GM19328 (cell line): ENCODE data around the gene TMEM132C.

Experiments used
- ATAC-seq: cut with Tn5 transposase; IDR thresholded peaks from one replicate; pipeline ENCODE4 v1.9.1; 2021; ENCODE audit warnings: mild to moderate bottlenecking, moderate library complexity; ENCODE audit not compliant: unreplicated experiment

TMEM132C gene

DNA sequence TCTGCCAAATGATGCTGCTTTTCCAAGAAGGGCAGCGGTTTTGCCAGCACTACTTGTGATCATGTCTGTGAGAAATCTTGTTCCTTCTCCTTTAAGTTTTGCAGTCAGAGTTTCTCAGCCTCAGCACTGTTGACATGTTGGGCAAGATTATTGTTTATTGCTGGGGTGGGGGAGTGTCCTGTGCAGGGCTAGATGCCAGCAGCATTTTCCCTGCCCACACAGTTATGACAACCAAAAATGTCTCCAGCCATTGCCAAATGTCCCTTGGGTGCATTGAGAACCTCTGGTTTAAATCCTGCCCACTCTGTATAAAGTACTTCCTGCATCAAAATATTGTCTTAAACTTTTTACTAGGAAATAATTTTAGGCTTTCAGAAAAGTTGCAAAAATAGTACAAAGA, 20.0 kb downstream of the TMEM132C start:
- ATAC-seq, result no peak

DNA sequence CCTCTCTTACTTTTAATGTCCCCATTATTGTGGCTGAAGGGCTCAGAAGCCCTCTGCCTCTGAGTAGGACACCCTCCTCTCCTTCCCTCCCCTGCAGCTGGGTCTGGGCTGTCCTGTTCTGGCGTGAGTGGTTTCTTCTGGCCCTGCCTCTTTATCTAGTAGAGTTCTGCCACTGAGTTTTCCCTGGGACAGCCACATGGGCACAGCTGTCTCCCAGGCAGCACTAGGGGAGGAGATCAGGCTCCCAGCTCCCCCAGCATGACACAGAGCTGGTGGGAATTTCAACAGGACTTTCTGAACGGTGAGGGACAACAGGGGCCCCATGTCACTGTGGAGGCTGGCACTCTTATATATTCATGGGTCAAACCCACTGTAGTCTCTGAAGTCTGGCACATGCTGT, 21.4 kb downstream of the TMEM132C start:
- ATAC-seq, result no peak

DNA sequence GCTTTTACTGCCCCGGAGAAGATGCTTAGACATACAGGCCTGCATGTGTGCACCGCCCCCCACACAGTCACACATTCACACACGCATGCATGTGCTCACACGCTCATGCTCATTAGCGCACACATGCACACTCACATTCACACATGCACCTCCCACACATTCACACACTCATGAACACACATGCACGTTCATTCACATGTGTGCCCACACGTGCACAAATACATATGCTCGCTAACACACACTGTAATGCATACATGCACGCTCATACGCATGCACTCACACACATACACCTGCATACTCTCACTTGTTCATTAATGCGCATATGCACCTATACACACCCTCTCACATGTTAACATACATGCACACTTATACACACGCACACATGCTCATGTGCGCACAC, 21.9 kb downstream of the TMEM132C start:
- ATAC-seq, result no peak

DNA sequence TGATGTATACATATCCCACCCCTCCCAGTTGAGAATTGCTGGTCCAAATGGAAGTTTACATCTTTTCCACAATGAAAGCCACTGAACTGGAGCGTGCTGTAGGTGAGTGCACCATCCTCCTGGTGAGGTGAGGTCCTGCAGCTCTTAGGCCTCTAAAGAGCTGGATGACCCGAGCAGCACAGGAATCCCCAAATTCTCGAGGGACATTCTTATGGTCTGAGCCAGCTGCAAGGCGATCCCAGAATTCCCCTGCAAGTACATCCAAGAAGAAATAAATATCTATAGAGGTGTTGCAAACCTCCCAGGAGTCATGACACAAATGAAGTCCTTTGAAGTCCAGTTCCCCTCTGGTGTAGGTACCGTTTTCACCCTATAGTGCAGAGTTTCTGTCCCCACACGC, 24.0 kb downstream of the TMEM132C start:
- ATAC-seq, result no peak

DNA sequence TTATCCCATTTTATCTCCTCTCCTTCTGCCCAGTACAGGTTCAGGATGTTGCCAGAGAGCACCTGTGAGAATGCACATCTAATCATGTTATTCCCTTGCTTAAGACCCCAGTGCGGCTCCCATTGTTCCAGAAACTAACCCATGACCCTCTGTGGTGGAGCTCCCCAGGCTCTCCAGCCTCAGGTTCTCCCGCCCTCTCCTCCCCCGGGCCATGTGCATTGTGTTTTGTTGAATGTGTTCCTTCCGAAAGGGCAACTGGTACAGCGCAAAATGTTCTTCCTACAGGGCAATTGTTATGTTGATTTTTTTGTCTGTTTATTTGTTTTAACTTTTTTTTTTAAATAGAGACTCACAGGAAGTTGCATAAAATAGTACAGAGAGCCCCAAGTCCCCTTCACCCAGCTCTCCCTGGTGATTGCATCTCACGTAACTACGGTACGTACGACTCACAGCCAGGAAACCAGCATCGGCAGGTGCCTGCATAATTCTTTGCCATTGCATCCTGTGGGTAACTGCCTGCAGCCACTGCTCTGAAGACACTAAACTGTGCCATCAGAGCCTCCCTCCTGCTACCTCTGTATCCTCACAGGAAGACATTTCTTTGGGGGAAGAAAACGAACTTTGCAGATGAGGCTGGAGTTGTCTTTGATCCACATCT, 31.2 kb downstream of the TMEM132C start:
- no peak for ATAC-seq

DNA sequence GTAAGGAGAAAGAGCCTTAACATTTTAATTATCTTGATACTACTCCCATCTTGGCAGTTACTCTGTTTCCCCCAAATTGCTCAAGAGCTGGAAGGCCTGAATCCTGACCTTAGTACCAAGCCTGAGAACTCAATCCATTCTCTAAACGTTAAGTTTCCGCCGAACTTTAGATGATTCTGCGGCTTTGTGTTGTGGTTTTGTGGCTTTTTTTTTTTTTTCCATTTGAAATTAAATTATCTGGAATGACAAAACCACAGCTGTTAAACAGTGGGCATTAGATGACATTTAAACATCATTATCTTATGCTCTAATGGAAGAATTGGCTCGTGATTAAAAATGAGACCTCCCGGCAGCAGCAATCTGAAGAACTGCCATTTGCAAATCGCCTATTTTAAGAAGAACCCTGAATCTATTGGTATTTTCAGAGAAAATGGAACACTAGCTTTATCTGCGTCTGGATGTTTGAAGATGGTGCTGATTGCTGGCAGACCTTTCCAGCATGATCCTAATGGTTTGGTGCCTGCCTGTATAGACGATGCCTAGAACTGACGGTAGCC, 38.4 kb downstream of the TMEM132C start:
- no peak for ATAC-seq

DNA sequence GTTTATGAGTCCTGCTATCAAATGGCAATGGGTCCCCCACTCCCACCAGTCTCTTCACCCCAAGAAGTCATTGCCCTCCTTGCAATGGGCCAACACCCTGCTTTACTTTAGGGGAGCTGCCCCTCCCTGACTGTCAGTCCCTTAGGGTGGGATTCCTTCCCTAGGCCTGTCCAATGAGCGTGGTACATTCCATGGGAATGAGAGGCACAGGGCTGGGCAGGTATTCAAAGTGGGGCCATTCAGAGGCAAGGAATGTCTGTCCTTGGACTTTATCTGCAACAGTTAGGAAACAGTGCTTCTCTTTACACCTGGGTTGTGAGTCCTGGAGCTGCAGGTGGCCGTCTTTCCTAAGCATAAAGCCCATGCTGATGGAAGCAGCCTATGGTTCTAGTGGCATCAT, 40.8 kb downstream of the TMEM132C start:
- ATAC-seq, result no peak

DNA sequence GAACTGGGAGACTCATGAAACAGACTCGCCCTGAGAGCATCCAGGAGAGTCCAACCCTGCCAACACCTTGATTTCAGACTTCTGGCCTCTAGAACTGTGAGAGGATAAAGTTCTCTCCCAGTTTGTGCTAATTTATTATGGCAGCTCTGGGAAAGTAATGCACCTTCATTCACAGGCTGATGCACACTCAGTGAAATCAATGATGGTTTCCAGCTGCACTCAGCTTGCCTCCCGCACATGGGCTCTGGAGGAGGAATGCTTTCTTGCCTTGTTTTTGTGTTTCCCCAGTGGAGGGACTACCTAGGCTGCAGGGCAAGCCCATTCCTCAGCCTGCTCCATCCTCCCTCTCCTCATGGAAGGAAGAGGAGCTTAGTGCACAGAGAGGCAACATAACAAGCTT, 45.7 kb downstream of the TMEM132C start:
- no peak for ATAC-seq

DNA sequence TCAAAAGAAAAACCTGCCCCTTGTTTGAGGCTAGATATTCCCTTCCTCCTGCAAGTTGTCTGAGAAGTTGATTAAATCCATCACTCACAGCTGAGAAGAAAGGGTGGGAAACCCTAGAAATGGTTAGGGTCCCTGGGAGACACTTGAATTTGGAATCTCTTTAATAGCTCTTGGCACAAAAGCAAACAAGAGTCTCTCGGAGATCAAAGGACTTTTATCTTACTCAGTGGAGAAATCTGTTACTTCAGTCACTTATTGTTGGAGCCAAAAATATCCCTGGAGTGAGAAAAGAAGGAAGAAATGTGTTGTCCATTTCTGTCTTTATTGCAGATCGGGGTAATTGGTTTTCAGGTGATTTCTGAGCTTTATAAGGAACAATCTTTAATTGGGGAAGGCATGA, 47.0 kb downstream of the TMEM132C start:
- ATAC-seq, result no peak

DNA sequence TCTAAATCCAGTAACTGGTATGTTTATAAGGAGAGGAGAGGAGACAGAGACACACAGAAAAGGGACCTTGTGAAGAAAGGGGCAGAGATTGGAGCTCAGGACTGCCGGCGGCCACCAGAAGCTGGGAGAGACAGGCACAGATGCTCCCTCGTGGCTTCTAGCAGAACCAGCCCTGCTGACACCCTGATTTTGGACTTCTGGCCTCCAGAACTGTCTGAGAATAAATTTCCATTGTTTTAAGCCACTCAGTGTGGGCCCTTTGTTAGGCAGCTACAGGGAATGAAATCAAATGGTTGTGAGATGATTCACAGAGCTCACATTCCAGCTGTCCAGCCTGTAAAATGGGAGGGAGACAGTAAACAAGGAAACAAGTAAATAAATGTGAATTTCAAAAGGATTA, 47.6 kb downstream of the TMEM132C start:
- no peak for ATAC-seq

DNA sequence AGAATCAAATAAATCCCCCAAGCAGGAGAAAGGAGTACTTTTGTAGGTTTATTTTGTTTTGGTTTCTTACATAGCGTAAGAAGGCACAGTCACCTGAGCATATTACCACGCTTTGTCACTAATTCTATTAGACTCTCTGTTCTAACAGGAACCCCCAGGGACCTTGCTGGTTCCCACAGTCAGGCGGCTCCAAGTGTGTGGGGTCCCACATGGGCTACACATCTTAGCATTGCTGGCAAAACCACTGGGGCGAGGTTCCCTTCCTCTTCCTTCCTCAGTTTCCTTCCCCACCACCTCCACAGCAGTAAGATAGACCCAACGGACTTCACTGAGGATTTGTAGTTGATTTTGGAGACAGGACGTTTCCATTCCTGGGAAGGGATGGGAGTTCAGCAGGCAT, 49.1 kb downstream of the TMEM132C start:
- ATAC-seq, result no peak

DNA sequence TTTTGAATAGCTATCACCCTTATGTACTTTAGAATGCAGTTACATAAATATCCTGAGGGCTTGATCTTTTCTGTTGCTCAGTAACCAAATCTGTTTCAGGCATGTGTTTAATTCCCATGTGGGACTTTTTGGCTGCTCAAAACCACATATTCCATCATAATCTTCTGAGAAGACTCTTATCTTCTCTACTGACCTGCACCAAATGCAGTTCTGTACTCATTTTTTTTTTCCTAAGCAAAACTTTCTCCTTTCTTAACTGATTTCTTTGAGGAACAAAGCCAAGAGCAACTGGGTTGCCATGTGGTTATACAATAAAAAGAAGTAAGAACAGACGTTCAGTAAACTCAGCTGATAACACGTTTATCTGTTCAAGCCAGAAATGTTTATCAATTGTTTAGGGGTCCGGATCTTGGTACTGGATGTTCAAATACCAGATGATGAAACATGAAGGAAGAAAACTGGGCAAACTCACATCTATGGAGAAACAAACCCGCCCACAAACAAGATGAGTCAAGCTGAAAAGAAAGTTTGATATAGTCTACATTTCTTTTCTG, 50.1 kb downstream of the TMEM132C start:
- no peak for ATAC-seq

DNA sequence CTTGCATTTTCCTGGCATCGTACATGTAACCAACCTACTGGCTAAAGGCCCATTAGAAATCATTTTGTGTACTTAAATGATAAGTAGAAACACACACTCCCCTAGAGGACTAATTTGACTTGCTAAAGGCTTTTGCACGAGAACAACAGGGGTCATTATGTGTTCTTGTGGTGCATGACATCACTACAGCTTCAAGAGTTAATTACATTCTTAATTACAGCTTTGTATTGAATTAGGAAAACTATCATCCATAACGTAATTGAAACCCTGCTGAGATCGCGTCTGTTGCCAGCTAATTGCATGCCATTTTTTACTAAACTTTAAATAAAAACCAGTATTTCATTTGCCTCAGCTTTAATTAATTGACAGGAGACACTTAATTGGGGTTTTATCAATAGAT, 51.4 kb downstream of the TMEM132C start:
- ATAC-seq, result no peak

DNA sequence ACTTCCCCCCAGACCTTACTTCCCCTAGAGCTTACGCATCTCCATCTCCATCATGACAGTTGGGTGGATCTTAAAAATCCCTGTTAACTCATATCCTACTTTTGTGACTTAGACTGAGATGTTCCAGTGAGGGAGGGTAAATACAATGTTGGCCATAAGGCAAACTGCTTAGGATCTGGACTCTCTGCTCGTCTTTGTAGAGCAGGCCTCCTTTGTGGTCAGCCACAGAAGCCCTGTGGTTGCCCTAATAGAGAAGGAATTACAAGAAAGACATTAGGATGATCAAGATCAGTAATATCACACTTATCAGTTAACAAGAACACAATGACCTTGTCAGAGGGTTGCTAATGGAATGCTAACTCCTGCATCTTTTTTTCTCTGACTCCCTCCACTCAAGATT, 52.0 kb downstream of the TMEM132C start:
- no peak for ATAC-seq

DNA sequence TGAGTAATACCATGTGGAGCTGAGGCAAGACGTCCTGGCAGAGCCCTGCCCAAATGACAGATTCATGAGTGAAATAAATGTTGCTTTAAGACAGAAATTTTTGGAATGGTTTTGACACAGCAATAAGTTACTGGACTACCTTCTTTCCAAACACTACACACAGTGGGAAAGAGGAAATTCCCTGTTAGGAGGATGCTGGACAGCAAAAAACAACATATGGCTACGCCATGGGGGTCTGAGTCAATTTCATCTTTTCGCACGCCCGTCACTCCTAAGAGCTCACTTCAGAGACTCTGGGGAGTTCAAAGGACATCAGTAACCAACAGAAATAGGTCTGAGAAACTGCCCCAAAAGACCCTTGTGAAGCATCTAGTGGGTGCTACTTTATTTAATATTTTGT, 55.4 kb downstream of the TMEM132C start:
- no peak for ATAC-seq

DNA sequence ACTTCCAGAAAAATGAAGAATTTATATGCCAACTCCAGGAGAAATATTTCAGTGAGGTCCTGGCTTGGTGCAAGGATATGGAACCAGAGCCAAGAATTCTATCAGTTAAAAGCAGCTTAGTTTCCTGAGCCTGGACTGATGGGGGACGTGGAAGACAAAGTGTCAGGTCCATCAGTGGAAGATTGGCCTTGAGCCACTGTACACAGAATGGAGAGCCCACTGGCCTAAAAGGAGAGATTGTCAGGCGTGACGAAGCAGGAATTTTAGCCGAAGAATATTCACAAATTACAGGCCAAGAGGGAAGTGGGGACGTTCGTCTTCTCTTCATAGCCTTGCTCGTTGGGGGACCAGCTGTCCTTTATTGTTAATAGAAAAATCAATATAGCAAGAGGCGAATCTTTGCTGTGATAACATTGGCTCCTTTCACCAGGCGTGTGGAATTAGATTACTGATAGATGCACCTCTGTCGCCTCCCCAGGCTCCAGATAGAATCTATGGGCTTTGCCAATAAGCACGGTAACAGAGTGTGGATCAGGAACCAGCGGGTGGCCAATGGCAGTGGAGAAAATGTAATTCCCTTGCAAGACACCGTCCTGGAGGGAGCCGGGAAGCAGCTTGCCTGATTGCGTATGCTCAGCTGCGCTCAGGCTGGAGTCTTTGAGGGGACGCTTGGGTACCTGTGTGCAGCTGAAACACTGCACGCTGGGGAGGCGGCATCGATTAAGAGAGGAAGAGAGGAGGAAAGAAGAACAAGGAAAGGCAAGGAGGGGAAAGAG, 56.4 kb downstream of the TMEM132C start:
- ATAC-seq, result no peak

DNA sequence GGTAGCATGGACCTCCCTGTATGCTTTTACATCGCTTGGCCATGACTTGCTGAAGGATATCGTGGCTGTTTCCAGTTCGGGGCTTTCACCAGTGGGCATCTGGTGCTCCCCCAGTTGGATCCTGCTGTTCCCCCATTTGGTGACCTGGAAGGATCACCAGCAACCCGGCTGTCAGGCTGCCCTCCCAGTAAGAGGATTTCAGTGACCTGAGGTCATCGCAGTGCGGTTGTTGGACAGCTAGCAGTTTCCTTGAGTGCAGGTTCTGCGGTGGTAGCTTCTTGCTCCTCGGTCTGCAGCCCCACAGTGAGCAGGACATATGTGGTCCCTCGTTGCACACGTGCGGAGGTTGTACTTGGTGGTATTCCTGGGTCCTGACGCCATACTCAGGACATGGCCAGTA, 58.7 kb downstream of the TMEM132C start:
- no peak for ATAC-seq

DNA sequence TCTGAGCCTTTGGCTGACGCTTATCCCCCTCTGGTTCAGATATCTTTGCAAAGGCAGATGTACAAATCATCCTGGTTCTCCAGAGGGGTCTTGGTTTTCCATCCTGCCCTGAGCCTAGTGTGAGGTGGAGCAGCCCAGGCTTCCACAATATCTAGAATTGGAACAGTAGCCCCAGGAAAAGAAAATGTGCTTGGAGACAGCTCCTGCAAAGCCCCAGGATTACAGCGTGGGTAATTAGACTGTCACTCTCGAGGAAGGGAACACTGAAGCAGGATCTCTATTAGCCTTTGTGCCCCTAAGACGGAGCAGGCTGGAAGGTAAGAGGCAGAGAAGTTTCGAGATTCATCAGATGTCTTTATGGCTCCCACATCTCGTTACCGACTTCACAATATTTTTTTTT, 59.4 kb downstream of the TMEM132C start:
- ATAC-seq, result no peak

DNA sequence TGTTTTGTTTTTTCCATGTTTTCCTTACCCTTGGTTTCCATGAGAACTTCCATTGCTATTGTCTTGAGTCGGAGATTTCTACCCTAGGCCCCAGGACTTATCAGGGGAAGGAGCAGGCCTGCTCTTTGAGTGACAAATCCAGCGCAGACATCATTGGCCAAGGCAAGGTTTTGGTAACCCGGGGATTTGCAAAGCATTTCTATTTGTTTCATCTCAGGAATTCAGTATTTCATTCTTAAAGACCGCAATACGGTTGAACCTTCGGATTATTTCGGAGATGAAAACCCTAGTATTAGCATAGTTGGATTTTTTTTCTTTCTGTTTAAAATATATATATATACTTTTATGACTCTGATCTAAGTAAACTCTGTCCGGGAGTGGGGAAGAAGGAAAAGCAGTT, 62.0 kb downstream of the TMEM132C start:
- no peak for ATAC-seq

DNA sequence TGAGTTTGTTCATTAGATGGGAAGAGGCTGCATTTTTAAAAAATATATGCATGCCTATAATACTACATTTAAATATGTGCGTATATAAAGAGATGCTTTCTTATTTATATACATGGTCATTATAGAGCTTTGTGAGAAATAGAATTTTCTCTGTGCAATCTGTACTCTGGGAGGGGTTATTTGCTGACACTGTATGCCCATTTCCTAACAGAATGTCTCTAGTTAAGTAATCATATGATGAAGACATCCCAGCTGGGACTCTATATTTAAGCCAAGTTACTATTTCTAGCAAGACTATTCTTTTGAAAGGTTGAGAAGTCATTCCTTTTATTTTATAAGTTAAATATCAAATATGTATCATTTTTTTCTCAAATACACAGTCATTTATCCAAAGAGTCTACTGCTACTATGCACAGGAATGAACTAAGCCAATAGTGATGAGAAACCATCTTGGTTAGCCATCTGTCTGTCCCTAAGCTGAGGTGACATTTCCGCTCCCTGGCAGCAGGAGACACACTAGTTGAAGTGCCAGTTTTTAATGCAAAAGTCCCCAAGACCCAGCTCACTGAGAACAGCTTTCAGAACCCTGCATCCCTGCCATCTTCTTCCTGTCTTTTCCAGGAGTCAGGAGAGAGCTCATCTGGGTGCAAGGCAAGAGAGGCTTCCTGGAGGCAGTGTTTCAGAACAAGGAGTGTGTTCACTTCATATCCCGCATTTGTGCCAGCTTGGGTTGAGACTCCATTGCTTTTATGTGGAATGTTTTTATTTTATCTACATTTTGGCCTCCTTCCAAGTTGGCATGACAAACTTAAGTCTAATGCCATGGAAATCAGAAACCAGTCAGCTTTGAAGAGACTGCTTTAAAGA, 69.5 kb downstream of the TMEM132C start:
- no peak for ATAC-seq

DNA sequence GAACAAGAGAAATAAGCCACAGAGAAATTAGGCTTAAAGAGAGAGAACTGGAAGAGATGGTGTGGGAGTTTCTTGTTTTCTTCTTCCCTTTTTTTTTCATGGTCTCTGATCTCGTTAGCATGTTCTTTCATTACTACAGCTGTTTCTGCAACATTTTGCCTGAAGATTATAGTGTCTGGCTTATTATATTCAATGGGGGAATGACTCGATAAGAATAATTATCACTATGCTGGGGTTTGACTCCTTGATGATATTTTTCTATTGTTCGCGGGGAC, 70.0 kb downstream of the TMEM132C start:
- no peak for ATAC-seq
